Uterus (tissue), 4 donors: ENCODE results near the gene GLCCI1. TPM values are rescaled to one million over a fixed set of nuclear protein-coding genes. Genes with fewer than 3 reads are reported as not detected.
"Not testable (repeated sequence)": the region's sequence is repeated elsewhere in the genome, so short reads cannot be mapped to it uniquely, and the experiment has no call there.

Experiments used
- DNase-seq, 2 donors: peaks; one replicate each; pipeline ENCODE4 v3.0.0-alpha.2; 2019 to 2020
- H3K27ac ChIP-seq, 2 donors: fragments of 200-600 bp; sonication (generic); 1 replicate in 1 of 2; 2 replicates in 1 of 2; pipeline ENCODE4 v1.5.1; 2016 to 2018
- H3K27me3 ChIP-seq, 2 donors: fragments of 200-600 bp; sonication (generic); one replicate each; pipeline ENCODE4 v1.5.1; 2018 to 2019; ENCODE audit warnings: control low read depth in 1 of 2
- H3K36me3 ChIP-seq, 2 donors: fragments of 200-600 bp; sonication (generic); one replicate each; pipeline ENCODE4 v1.5.1; 2019; ENCODE audit warnings: control low read depth in 1 of 2
- H3K4me1 ChIP-seq, 2 donors: fragments of 200-600 bp; sonication (generic); one replicate each; pipeline ENCODE4 v1.5.1; 2018 to 2019; ENCODE audit warnings: control low read depth in 1 of 2
- H3K4me3 ChIP-seq, 2 donors: fragments of 200-600 bp; sonication (generic); 1 replicate in 1 of 2; 2 replicates in 1 of 2; pipeline ENCODE4 v1.5.1; 2018 to 2019; ENCODE audit warnings: mild to moderate bottlenecking in 1 of 2
- H3K9me3 ChIP-seq, 2 donors: fragments of 200-600 bp; sonication (generic); one replicate each; pipeline ENCODE4 v1.5.1; 2019; ENCODE audit warnings: control low read depth in 1 of 2
- POLR2A ChIP-seq, 2 donors: fragments of 450-650 bp; IDR thresholded peaks; one replicate each; pipeline ENCODE4 v1.6.1; 2016; ENCODE audit warnings: antibody characterized with exemption in 2 of 2, mild to moderate bottlenecking in 1 of 2, moderate library complexity in 1 of 2
- intact Hi-C: fragments of 100-400 bp; cut with DNase I; formaldehyde crosslinking; loops from one replicate; pipeline ENCODE4 v1.15.1; 2023; ENCODE audit warnings: low total_unique reads
- total RNA-seq, 4 donors: library from RNA; depleted of rRNA in 3 of 4; stranded (reverse); fragments of >200 nt in 3 of 4; gene quantifications; one replicate each; pipeline versions ENCODE4 v1.1.0 to v1.2.4, GENCODE V29; 2014 to 2023
- TF ChIP-seq, protein P1 (sequence below), 4 experiments: fragments of 200-600 bp in 2 of 4; fragments of 450-650 bp in 2 of 4; sonication (generic) in 2 of 4; IDR thresholded peaks; one replicate each; pipeline ENCODE4 v1.5.1; 2016 to 2019; ENCODE audit warnings: antibody characterized with exemption in 4 of 4, mild to moderate bottlenecking in 2 of 4, moderate library complexity in 1 of 4
- donor health status: DM: yes; HTN: yes; CAD: no.

GLCCI1 gene
- total RNA-seq, 4 donors from 2014 or later: 2.9 to 21.6 (median 9.0) TPM

DNA sequence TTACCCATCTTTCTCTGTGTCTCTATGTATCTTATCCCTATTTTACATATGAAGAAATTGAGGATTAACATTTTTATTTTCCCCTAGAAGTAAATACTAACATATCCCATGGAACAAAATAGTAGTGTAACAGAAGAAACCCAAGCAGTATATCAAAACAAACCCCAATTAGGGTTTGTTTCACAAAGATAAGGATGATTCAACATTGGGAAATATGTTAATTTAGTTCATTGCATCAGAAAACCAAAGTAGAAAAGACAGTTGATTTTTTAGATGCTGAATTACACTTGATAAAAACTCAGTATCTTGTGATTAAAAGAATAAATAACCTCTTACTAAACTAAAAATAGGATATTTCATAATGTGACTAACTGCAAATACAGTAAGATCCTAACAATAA is 87.8 kb downstream of the GLCCI1 start:
- DNase-seq: no peak
- Histone ChIP-seq H3K4me3 (no peak overlapping the region), H3K27ac (no peak overlapping the region), H3K4me1 (no peaks in the 10 kb centered on the region), H3K9me3 (no peaks in the 10 kb centered on the region), H3K36me3 (no peaks in the 10 kb centered on the region), H3K27me3 (no peaks in the 10 kb centered on the region)
- intact Hi-C loops: no loop called here
- TF ChIP-seq POLR2A (IDR thresholded peaks at IDR 0.05): no peak
- TF ChIP-seq, protein P1, sequence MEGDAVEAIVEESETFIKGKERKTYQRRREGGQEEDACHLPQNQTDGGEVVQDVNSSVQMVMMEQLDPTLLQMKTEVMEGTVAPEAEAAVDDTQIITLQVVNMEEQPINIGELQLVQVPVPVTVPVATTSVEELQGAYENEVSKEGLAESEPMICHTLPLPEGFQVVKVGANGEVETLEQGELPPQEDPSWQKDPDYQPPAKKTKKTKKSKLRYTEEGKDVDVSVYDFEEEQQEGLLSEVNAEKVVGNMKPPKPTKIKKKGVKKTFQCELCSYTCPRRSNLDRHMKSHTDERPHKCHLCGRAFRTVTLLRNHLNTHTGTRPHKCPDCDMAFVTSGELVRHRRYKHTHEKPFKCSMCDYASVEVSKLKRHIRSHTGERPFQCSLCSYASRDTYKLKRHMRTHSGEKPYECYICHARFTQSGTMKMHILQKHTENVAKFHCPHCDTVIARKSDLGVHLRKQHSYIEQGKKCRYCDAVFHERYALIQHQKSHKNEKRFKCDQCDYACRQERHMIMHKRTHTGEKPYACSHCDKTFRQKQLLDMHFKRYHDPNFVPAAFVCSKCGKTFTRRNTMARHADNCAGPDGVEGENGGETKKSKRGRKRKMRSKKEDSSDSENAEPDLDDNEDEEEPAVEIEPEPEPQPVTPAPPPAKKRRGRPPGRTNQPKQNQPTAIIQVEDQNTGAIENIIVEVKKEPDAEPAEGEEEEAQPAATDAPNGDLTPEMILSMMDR (IDR thresholded peaks at IDR 0.05): no peak

DNA sequence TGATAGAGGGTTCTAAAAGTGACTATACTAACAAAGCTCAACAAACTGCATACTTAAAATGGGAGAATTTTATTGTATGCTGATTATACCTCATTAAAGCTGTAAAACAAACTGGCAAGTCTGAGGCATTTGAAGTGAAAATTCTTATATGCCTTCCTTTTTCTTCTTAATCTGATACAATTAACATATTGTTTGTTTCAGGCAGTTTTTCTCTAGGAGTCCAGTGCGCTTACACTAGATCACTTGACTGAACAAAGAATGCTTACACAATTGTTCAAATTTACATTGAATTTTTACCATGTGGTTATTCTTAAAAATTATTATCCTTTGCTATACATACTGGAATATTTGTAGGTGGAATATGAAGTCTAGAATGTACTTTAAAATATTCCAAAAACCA is 89.0 kb downstream of the GLCCI1 start:
- Histone ChIP-seq H3K27me3 (no peaks in the 10 kb centered on the region), H3K27ac (no peak overlapping the region), H3K9me3 (no peaks in the 10 kb centered on the region), H3K4me3 (no peak overlapping the region), H3K36me3 (no peaks in the 10 kb centered on the region), H3K4me1 (no peaks in the 10 kb centered on the region)
- TF ChIP-seq, protein P1 (IDR thresholded peaks at IDR 0.05): no peak
- no peak for TF ChIP-seq POLR2A (IDR thresholded peaks at IDR 0.05)
- intact Hi-C loops: no loop called here
- no peak for DNase-seq

DNA sequence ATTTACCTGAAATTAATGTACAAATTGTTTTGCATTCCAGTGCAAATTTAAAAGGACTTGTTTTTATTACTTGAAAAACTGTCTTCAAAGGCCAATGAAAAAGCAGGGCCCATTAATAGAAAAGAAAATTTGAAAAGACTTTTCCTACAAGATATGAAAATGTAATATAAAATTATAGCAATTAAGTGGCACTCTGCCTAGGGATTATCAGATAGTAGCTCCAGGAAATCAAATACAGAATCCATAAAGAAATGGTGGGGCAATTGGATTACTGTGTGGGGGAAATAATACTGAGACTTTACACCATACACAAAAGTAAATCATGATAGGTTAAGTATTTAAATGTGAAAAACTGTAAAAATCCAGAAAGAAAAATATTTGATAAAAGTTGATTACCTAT is 89.7 kb downstream of the GLCCI1 start:
- Histone ChIP-seq H3K27me3 (no peaks in the 10 kb centered on the region), H3K4me1 (no peaks in the 10 kb centered on the region), H3K4me3 (no peak overlapping the region), H3K36me3 (no peaks in the 10 kb centered on the region), H3K27ac (no peak overlapping the region), H3K9me3 (no peaks in the 10 kb centered on the region)
- intact Hi-C loops: no loop called here
- no peak for TF ChIP-seq POLR2A (IDR thresholded peaks at IDR 0.05)
- TF ChIP-seq, protein P1 (IDR thresholded peaks at IDR 0.05): no peak
- no peak for DNase-seq

DNA sequence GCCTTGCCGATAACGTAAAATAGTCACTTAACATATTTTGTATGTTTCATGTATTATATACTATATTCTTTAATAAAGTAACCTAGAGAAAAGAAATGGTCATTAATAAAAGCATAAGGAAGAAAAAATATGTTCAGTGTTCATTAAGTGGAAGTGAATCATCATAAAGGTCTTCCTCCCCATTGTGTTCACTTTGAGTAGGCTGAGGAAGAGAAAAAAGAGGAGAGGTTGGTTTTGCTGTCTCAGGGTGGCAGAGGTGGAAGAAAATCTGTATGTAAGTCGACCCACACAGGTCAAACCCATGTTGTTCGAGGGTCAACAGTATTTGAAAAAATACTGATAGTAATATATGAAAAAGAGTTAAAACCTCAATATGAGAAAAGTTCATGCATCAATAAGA is 90.3 kb downstream of the GLCCI1 start:
- no peaks in the 10 kb centered on the region for H3K4me1 ChIP-seq
- intact Hi-C loops: no loop called here
- H3K4me3 ChIP-seq: no peak overlapping the region
- H3K9me3 ChIP-seq: no peaks in the 10 kb centered on the region
- no peaks in the 10 kb centered on the region for H3K36me3 ChIP-seq
- no peak for DNase-seq
- no peak overlapping the region for H3K27ac ChIP-seq
- no peaks in the 10 kb centered on the region for H3K27me3 ChIP-seq
- TF ChIP-seq, protein P1 (IDR thresholded peaks at IDR 0.05): no peak
- TF ChIP-seq POLR2A (IDR thresholded peaks at IDR 0.05): no peak

DNA sequence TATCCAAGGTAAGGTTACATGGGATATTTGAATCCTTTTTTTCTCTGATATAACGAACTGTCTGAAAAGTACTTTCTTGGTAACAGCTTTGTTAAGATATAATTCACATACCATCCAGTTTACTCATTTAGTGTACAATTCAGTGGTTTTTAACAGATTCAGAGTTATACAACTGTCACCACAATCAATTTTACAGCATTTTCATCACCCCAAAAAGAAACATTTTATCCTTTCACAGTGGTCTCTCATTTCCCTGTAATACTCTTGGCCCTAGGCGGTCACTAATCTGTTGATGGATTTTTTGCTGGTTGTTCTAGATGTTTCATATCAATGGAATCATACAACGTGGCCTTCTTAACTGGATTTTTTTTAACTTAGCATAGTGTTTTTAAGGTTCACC is 91.6 kb downstream of the GLCCI1 start:
- Histone ChIP-seq H3K27me3 (no peaks in the 10 kb centered on the region), H3K4me1 (no peaks in the 10 kb centered on the region), H3K4me3 (no peak overlapping the region), H3K9me3 (no peaks in the 10 kb centered on the region), H3K36me3 (no peaks in the 10 kb centered on the region), H3K27ac (no peak overlapping the region)
- intact Hi-C loops: no loop called here
- TF ChIP-seq, protein P1 (IDR thresholded peaks at IDR 0.05): no peak
- TF ChIP-seq POLR2A (IDR thresholded peaks at IDR 0.05): no peak
- DNase-seq: no peak

DNA sequence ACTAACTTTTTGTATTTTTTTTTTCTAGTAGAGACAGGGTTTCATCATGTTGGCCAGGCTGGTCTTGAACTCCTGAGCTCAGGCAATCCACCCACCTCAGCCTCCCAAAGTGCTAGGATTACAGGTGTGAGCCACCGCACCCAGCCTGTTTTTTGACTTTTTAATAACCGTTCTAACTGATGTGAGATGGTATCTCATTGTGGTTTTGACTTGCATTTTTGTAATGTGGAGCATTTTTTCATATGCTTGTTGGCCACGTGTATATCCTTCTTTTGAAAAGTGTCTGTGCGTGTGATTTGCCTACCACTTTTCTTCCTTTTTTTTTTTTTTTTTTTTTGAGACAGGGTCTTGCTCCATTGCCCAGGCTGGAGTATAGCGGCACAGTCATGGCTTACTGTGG is 94.7 kb downstream of the GLCCI1 start:
- H3K9me3 ChIP-seq, H3K36me3 ChIP-seq, H3K4me1 ChIP-seq, intact Hi-C loops, H3K27ac ChIP-seq, H3K27me3 ChIP-seq, H3K4me3 ChIP-seq, DNase-seq: not testable (repeated sequence)
